Measurements from ENCODE around the gene MED13. TPM values are rescaled to one million over a fixed set of nuclear protein-coding genes. Genes with fewer than 3 reads are reported as not detected.
"Not testable (repeated sequence)": the region's sequence is repeated elsewhere in the genome, so short reads cannot be mapped to it uniquely, and the experiment has no call there.

Gene MED13
- total RNA-seq, 4 donors from 2014 or later: 79.8 to 88.4 (median 87.4) TPM

- DNase-seq (ENCODE audit: low spot score) (no peak), ATAC-seq (ENCODE audit: low FRiP score) (no peak)
- TF ChIP-seq CTCF (IDR thresholded peaks at IDR 0.05): no peak
Observed at GRCh38 chr17:61903251-61903650, 161.8 kb downstream of the MED13 start.

GRCh38 chr17:61897548-61898180, 167.4 kb downstream of the MED13 start:
- no peak for ATAC-seq (ENCODE audit: low FRiP score)
- TF ChIP-seq CTCF (IDR thresholded peaks at IDR 0.05): no peak
- no peak for DNase-seq (ENCODE audit: low spot score)

GRCh38 chr17:61895391-61895790, 169.7 kb downstream of the MED13 start:
- no peak for DNase-seq (ENCODE audit: low spot score)
- no peak for TF ChIP-seq CTCF (IDR thresholded peaks at IDR 0.05)
- no peak for ATAC-seq (ENCODE audit: low FRiP score)

GRCh38 chr17:61894310-61894709, 170.8 kb downstream of the MED13 start:
- not testable (repeated sequence) for ATAC-seq (ENCODE audit: low FRiP score); DNase-seq (ENCODE audit: low spot score)

Other genes with a start within 250 kb of the MED13 start
- gene BRIP1, start 201.8 kb downstream of the MED13 start, total RNA-seq: under 1 TPM; 0.13 to 0.79 (median 0.38) TPM
- gene INTS2, start 137.3 kb downstream of the MED13 start, total RNA-seq: 10 to 100 TPM in 3 of 4 donors, 1 to 10 TPM in 1; 9.6 to 18.0 (median 10.6) TPM